Activated naive CD4-positive, alpha-beta T cell treated with anti-CD3 and anti-CD28 coated beads for 36 hours (primary cell): Measurements from ENCODE around the gene FBXO2. TPM values are rescaled to one million over a fixed set of nuclear protein-coding genes. Genes with fewer than 3 reads are reported as not detected.
"Not testable (repeated sequence)": the region's sequence is repeated elsewhere in the genome, so short reads cannot be mapped to it uniquely, and the experiment has no call there.

Experiments used
- CTCF ChIA-PET: fragments of 350-600 bp; sonication (Branson Sonifier 250); formaldehyde crosslinking; loops from one replicate; lab custom pipeline; 2021; ENCODE audit warnings: antibody characterized with exemption; lab: Charles Lee
- DNase-seq: peaks from one replicate; pipeline ENCODE4 v3.0.0-alpha.2; 2020
- H3K27ac Mint-ChIP-seq: one replicate; pipeline ENCODE4 v1.8.0; 2021; ENCODE audit warnings: mild to moderate bottlenecking, mixed read lengths
- H3K27me3 Mint-ChIP-seq: one replicate; pipeline ENCODE4 v1.8.0; 2021; ENCODE audit warnings: low read depth, mixed read lengths
- H3K36me3 Mint-ChIP-seq: one replicate; pipeline ENCODE4 v1.8.0; 2021; ENCODE audit warnings: low read depth, mixed read lengths
- H3K4me1 Mint-ChIP-seq: one replicate; pipeline ENCODE4 v1.8.0; 2021; ENCODE audit warnings: low read depth, mixed read lengths
- H3K4me3 Mint-ChIP-seq: one replicate; pipeline ENCODE4 v1.8.0; 2021; ENCODE audit warnings: mild to moderate bottlenecking, moderate library complexity, mixed read lengths
- H3K9me3 Mint-ChIP-seq: one replicate; pipeline ENCODE4 v1.8.0; 2021; ENCODE audit warnings: mixed read lengths
- intact Hi-C: fragments of 100-400 bp; cut with micrococcal nuclease; formaldehyde crosslinking; loops from one replicate; pipeline ENCODE4 v1.15.1; 2023
- total RNA-seq, 2 experiments: library from RNA; stranded (reverse); gene quantifications; one replicate each; pipeline ENCODE4 v1.2.3, GENCODE V29; 2021

FBXO2 gene
- total RNA-seq, 2 experiments from 2014 or later, result 0.77 to 1.1 TPM

GRCh38 chr1:11617314-11617713, 36.9 kb downstream of the FBXO2 start:
- no peaks in the 10 kb centered on the region for H3K4me1 Mint-ChIP-seq
- H3K4me3 Mint-ChIP-seq, result no peak overlapping the region
- no peak for DNase-seq
- CTCF ChIA-PET, result interaction anchor here (1.3 kb wide), 1 partner anchor 25 kb away, joined by 3 read pairs; no protein-coding TSS in a partner anchor
- no peak overlapping the region for H3K27ac Mint-ChIP-seq
- no peaks in the 10 kb centered on the region for H3K36me3 Mint-ChIP-seq
- H3K27me3 Mint-ChIP-seq, result peaks cover 3% of the 10 kb centered on the region
- no peaks in the 10 kb centered on the region for H3K9me3 Mint-ChIP-seq
- intact Hi-C loops, result no loop called here

GRCh38 chr1:11616766-11617165, 37.5 kb downstream of the FBXO2 start:
- Mint-ChIP-seq H3K27ac (no peak overlapping the region), H3K4me1 (no peaks in the 10 kb centered on the region), H3K4me3 (no peak overlapping the region), H3K27me3 (peaks cover 3% of the 10 kb centered on the region), H3K36me3 (no peaks in the 10 kb centered on the region), H3K9me3 (no peaks in the 10 kb centered on the region)
- intact Hi-C loops, result no loop called here
- CTCF ChIA-PET, result interaction anchor here (0.6 to 1.3 kb wide), 2 partner anchors 25 to 94 kb away, joined by 3 read pairs; no protein-coding TSS in a partner anchor
- DNase-seq, result no peak

- Mint-ChIP-seq H3K27me3 (peaks cover 3% of the 10 kb centered on the region), H3K4me1 (no peaks in the 10 kb centered on the region)
- intact Hi-C loops, result no loop called here
Measured at GRCh38 chr1:11615090-11615489, 39.1 kb downstream of the FBXO2 start.

GRCh38 chr1:11613347-11613746, 40.9 kb downstream of the FBXO2 start:
- intact Hi-C loops, result no loop called here
- Mint-ChIP-seq H3K4me1 (no peaks in the 10 kb centered on the region), H3K4me3 (no peak overlapping the region), H3K36me3 (no peaks in the 10 kb centered on the region), H3K9me3 (no peaks in the 10 kb centered on the region), H3K27ac (no peak overlapping the region), H3K27me3 (peaks cover 3% of the 10 kb centered on the region)
- DNase-seq, result no peak
- CTCF ChIA-PET, result interaction anchor here (1.3 kb wide), 1 partner anchor 42 kb away, joined by 3 read pairs; no protein-coding TSS in a partner anchor

More at GRCh38 chr1:11615090-11615489, 39.1 kb downstream of the FBXO2 start:
- Mint-ChIP-seq H3K9me3 (no peaks in the 10 kb centered on the region), H3K4me3 (no peak overlapping the region), H3K36me3 (no peaks in the 10 kb centered on the region), H3K27ac (no peak overlapping the region)
- DNase-seq, result no peak
- CTCF ChIA-PET, result no interaction called here

- Mint-ChIP-seq H3K27me3 (no peaks in the 10 kb centered on the region), H3K27ac (no peak overlapping the region), H3K9me3 (no peaks in the 10 kb centered on the region), H3K36me3 (no peaks in the 10 kb centered on the region), H3K4me1 (no peaks in the 10 kb centered on the region), H3K4me3 (no peak overlapping the region)
- DNase-seq, result no peak
- intact Hi-C loops, result no loop called here
- CTCF ChIA-PET, result interaction anchor here (1.0 to 1.3 kb wide), 4 partner anchors 34 to 44 kb away, joined by 3 to 5 read pairs (median 3); no protein-coding TSS in a partner anchor
Measured at GRCh38 chr1:11611638-11612327, 42.4 kb downstream of the FBXO2 start.

GRCh38 chr1:11610629-11611180, 43.5 kb downstream of the FBXO2 start:
- H3K27me3 Mint-ChIP-seq, result no peaks in the 10 kb centered on the region
- DNase-seq, result no peak
- CTCF ChIA-PET, result interaction anchor here (1.0 to 1.6 kb wide), 3 partner anchors 32 to 40 kb away, joined by 3 read pairs; no protein-coding TSS in a partner anchor
- no peaks in the 10 kb centered on the region for H3K36me3 Mint-ChIP-seq
- H3K27ac Mint-ChIP-seq, result no peak overlapping the region
- no peak overlapping the region for H3K4me3 Mint-ChIP-seq
- H3K9me3 Mint-ChIP-seq, result no peaks in the 10 kb centered on the region
- H3K4me1 Mint-ChIP-seq, result no peaks in the 10 kb centered on the region
- intact Hi-C loops, result no loop called here

- H3K9me3 Mint-ChIP-seq, H3K4me3 Mint-ChIP-seq, H3K4me1 Mint-ChIP-seq, H3K27me3 Mint-ChIP-seq, H3K36me3 Mint-ChIP-seq, intact Hi-C loops, DNase-seq, H3K27ac Mint-ChIP-seq: not testable (repeated sequence)
- CTCF ChIA-PET, result interaction anchor here (1.6 kb wide), 1 partner anchor 33 kb away, joined by 3 read pairs; no protein-coding TSS in a partner anchor
Measured at GRCh38 chr1:11609378-11609777, 44.9 kb downstream of the FBXO2 start.

- H3K36me3 Mint-ChIP-seq, H3K9me3 Mint-ChIP-seq, H3K27me3 Mint-ChIP-seq, H3K27ac Mint-ChIP-seq, intact Hi-C loops, DNase-seq, H3K4me1 Mint-ChIP-seq, CTCF ChIA-PET, H3K4me3 Mint-ChIP-seq: not testable (repeated sequence)
Measured at GRCh38 chr1:11608596-11609130, 45.6 kb downstream of the FBXO2 start.

GRCh38 chr1:11606775-11607174, 47.5 kb downstream of the FBXO2 start:
- Mint-ChIP-seq H3K27ac (no peak overlapping the region), H3K4me1 (no peaks in the 10 kb centered on the region), H3K9me3 (no peaks in the 10 kb centered on the region), H3K36me3 (no peaks in the 10 kb centered on the region), H3K4me3 (no peak overlapping the region), H3K27me3 (no peaks in the 10 kb centered on the region)
- intact Hi-C loops, result no loop called here
- DNase-seq, result no peak
- CTCF ChIA-PET, result interaction anchor here (0.7 kb wide), 1 partner anchor 287 kb away, joined by 3 read pairs; no protein-coding TSS in a partner anchor

- Mint-ChIP-seq H3K4me1 (no peaks in the 10 kb centered on the region), H3K27ac (no peak overlapping the region), H3K4me3 (no peak overlapping the region), H3K9me3 (no peaks in the 10 kb centered on the region), H3K27me3 (no peaks in the 10 kb centered on the region), H3K36me3 (no peaks in the 10 kb centered on the region)
- intact Hi-C loops, result no loop called here
- no peak for DNase-seq
- CTCF ChIA-PET, result no interaction called here
Measured at GRCh38 chr1:11602981-11603380, 51.2 kb downstream of the FBXO2 start.

- Mint-ChIP-seq H3K4me1 (no peaks in the 10 kb centered on the region), H3K36me3 (no peaks in the 10 kb centered on the region)
Measured at GRCh38 chr1:11602424-11602823, 51.8 kb downstream of the FBXO2 start.

GRCh38 chr1:11600836-11601235, 53.4 kb downstream of the FBXO2 start:
- Mint-ChIP-seq H3K27me3 (peaks cover 4% of the 10 kb centered on the region), H3K9me3 (no peaks in the 10 kb centered on the region), H3K4me1 (no peaks in the 10 kb centered on the region), H3K4me3 (no peak overlapping the region), H3K36me3 (no peaks in the 10 kb centered on the region), H3K27ac (no peak overlapping the region)
- CTCF ChIA-PET, result no interaction called here
- intact Hi-C loops, result no loop called here
- DNase-seq, result no peak

More at GRCh38 chr1:11602424-11602823, 51.8 kb downstream of the FBXO2 start:
- Mint-ChIP-seq H3K27me3 (no peaks in the 10 kb centered on the region), H3K4me3 (no peak overlapping the region), H3K9me3 (no peaks in the 10 kb centered on the region), H3K27ac (no peak overlapping the region)
- CTCF ChIA-PET, result no interaction called here
- no peak for DNase-seq
- intact Hi-C loops, result no loop called here
